Right ventricle myocardium superior (tissue), 1 donor: ENCODE measurements around the gene PI4KB. TPM values are rescaled to one million over a fixed set of nuclear protein-coding genes. Genes with fewer than 3 reads are reported as not detected.
"Not testable (repeated sequence)": the region's sequence is repeated elsewhere in the genome, so short reads cannot be mapped to it uniquely, and the experiment has no call there.

Experiments
- ATAC-seq: fragments of 200-7000 bp; cut with Tn5 transposase; one replicate; pipeline ENCODE4 v1.9.1; 2020; ENCODE audit warnings: mild to moderate bottlenecking; ENCODE audit not compliant: poor library complexity
- DNase-seq: peaks from one replicate; pipeline ENCODE4 v3.0.0-alpha.2; 2020
- intact Hi-C: fragments of 100-400 bp; cut with DNase I; formaldehyde crosslinking; loops from one replicate; pipeline ENCODE4 v1.11.2; 2022
- total RNA-seq: library from RNA; stranded (reverse); fragmentation: NEBNext Ultra II Directional; extraction: Animal tissue kit (Norgen Biotek cat#: 25700); gene quantifications from one replicate; pipeline ENCODE4 v1.2.1, GENCODE V29; 2021
- donor health status: DM: no; HTN: yes; CAD: no; lungs with severe emphysema.

Gene PI4KB
- total RNA-seq, 1 donor from 2014 or later = 41.0 TPM

DNA sequence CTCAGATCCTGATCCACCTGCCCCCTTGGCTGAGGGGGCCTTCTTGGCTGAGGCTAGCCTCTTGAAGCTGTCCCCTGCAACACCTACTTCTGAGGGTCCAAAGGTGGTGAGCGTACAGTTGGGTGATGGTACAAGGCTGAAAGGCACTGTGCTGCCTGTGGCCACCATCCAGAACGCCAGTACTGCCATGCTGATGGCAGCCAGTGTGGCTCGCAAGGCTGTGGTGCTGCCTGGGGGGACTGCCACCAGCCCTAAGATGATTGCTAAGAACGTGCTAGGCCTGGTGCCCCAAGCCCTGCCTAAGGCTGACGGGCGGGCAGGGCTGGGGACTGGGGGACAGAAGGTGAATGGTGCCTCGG is 39.9 kb downstream of the PI4KB start:
- intact Hi-C loops = no loop called here
- DNase-seq (no peak), ATAC-seq (no peak)

DNA sequence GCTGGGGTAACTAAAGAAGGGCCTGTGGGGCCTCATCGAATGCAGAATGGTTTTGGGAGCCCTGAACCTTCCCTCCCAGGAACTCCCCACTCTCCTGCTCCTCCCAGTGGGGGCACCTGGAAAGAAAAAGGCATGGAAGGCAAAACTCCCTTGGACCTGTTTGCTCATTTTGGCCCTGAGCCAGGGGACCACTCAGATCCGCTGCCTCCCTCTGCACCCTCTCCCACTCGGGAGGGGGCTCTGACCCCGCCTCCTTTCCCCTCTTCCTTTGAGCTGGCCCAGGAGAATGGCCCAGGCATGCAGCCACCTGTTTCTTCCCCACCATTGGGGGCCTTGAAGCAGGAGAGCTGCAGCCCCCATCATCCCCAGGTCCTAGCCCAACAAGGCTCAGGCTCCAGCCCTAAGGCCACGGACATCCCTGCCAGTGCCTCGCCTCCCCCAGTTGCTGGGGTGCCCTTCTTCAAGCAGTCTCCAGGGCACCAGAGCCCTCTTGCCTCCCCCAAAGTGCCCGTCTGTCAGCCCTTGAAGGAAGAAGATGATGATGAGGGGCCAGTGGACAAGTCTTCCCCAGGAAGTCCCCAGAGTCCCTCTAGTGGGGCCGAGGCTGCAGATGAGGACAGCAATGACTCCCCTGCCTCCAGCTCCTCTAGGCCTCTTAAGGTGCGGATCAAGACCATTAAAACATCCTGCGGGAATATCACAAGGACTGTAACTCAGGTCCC is 40.4 kb downstream of the PI4KB start:
- intact Hi-C loops = no loop called here
- DNase-seq = no peak
- ATAC-seq = no peak

DNA sequence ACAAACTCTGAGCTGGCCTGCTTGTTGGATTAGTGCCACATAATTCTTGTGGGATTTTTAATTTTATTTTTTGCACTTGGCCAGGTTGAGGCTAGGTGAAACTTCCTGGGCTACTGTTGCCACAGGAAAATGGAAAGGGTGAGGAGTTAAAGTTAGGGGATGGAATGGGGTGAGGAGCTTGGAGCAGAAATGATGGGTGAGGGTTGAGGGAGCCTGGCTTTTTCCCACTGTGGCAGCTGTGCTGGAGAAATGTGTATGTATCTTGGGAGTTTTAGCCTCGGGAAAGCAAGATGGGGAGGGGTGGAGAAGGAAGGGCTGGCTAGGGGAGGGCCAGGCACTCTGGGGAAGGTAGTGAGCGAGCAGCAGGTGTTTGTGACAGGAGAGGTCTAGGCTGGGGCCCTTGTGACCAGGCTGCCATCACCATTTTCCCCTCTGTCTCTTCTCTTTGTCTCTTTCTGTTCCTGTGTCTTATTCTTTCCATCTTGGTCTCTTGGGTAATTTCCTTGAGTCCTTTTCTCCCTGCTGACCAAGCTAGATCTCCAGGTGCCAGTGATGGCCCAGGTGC is 43.1 kb downstream of the PI4KB start:
- intact Hi-C loops = no loop called here
- DNase-seq (no peak), ATAC-seq (no peak)

DNA sequence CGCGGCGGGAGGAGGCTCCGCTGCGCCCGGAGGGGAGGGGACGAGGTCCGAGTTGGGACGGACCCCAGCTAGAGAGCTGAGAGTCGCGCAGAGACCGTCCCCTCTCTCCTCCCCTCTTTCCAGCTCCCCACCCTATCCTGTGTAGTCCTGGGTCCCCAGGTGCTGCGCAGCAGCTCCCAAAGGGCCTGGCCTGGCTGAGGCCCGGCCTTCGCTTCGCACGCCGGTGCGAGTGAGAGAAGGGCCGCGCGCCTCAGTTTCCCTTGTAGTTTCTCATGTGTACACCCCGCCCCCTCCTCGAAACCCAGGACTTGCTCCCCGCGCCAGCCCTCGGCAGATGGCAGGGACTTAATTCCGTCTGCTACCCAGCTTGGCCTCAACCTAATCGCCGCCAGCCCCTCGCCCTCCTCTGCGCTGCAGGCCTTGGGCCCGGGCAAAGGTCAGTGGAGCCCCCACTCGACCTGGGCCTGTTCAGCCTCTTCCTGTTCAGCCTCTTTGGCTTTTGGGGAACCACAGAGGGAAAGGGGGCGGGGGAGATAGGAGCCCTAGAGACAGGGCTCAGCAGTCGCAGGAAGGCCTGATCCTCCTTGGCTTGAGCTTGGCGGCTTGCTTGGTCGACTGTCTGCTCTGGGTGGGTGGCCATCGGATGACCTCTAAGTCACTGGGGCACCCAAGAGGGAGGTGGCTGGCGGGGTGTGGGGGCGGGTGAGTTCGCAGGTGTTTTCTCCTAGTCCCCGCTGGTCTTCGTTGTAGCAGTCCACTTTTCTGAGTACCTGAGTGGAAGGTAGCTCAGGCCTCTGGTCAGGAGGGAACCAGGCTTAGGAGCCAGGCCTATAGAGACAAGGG is 44.1 kb downstream of the PI4KB start:
- ATAC-seq = peak; percentile 0
- intact Hi-C loops = no loop called here

DNA sequence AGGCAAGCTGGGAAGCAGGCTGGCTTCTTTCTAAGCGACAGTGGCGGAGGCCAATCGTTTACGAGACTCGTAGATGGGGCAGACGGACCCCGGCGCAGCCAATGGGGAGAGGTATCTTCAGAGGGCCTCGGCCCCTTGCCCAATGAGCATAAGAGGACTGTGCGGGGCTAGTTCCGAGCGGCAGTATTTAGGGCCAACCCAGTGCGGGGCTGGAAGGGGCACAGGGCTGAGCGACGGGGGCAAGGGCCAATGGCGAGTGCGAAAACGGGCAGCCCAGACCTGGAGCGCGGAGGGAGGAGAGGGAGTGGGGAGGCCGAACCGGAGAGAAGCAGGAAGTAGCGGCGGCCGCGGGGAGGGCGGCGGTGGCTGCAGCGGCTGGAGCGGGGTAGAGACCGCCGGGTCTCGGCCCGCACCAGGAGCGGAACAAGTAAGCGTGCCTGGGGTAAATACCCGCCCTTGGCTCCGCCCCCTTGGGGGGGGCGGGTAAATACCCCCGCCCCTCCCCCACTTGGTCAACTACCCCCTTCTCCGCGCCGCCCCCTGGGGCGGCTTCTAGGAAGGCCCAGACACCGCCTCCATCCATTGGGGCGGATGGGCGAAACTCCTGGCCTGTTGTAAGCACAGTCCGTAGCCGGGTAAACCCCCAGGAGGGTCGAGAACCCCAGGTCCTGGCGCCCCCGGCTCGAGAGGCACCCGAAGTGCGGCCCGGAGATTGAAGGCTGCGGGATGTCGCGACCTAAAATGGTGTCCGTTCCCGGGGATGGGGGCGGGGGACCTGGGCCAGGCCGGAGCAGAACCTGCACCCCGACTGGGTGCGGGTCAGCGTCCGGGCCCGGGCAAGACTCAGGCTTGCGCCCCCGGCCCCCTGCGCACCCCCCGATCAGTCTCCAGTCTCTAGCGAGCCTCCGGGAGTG is 45.0 kb downstream of the PI4KB start, which contains the start of gene ZNF687:
Gene ZNF687, plus strand, starts transcription at position 331 of the 914 bp plus-strand sequence. CDS start 3,993 bp downstream, outside the sequence.
- intact Hi-C loops = no loop called here
- DNase-seq = peak; percentile 100
- ATAC-seq = peak; percentile 90

More for the DNA sequence above, 44.1 kb downstream of the PI4KB start:
- DNase-seq = no peak

DNA sequence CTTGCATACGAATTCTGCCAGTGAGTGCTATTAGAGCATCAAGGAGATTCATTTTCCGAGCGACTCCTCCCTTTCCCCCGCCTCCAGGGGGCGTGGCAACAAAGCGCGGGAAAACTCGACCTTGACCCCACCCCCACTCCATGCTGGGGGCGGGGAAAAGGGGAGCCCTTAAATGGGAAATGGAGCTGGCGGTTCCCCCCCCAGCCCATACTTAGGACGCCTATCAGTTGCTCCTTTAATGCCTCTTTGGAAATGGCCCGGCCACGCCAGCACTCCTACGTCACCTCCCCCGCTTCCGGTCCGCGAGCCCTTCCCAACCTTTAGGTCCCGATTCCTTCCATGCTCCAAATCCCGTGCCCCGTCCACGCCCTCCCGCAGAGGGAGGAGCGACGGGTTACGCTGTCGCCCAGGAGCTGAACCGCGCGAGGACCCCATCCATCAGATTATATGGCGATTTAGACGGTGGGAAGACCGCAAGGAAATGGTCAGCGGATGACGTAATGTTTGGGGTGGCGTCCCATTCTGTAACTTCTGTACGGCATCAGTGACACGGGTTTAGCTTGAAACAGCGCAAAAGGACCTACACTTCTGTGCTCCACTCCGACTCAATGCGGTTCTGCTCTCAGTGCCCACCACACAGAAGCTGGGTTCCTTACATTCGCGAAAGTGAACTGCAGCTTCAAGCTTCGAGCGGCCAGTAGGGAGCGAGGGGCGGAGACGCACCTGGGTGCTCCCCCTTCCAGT is 45.8 kb downstream of the PI4KB start:
- intact Hi-C loops = no loop called here

DNA sequence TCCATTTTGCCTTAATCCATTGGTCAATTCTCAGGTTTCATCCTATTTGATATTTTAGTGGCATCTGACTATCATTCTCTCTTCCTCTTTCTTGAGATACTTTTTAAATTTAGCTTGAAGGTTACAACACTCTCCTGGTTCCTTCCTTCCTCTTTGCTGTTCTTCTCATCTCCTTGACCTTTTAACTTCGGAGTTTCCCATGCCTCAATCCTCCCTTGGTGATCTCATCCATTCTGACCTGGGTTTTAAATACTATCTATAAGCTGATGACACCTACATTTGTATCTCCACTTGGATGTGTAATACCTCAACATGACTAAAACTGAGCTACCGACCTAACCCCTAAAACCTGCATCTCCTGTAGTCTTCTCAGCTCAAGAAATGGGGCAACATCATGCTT is 50.0 kb downstream of the PI4KB start:
- no peak for ATAC-seq
- intact Hi-C loops = no loop called here
- no peak for DNase-seq

More for the DNA sequence above, 45.8 kb downstream of the PI4KB start:
- peak; percentile 86 for ATAC-seq
- DNase-seq = peak; percentile 98

DNA sequence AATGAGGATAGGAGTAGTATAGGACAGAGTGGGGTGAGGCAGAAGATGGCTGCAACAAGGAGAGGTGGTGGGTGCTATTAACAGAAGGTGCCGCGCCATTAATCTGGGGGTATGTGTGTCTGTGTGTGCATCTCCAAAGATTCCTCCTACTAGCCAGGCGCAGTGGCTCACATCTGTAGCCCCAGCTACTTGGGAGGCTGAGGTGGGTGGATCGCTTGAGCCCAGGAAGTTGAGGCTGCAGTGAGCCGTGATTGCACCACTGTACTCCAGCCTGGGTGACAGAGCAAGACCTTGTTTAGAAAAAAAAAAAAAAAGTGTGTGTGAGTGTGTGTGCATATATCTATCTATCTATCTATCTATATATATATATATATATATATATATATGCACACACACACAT is 51.9 kb downstream of the PI4KB start:
- DNase-seq = not testable (repeated sequence)

DNA sequence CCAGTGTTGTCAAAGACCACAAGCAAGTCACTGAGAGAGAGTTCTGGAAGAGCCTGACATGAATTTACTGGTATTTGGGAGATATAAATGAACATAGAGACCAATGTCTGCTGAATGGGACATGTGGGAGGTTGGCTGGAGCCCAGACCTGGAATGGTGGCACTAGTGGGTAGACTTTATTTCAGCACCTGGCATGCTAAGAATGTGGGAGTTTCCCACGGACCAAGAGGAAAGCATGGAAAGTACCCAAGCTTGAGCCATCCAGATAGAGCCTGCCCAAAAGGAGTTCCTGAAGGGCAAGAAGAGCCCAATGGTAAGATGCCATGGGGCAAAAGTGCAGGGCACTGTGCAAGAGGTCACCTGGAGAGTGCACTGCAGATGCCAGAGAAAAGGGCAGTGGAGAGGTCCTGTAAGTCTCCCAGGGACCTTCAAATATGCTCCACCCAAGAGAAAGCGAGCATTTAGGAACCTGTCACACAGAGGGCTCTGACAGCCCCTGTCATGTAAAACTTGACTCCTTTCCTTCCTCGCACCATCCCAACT is 53.2 kb downstream of the PI4KB start:
- ATAC-seq (no peak), DNase-seq (peak; percentile 4)
- intact Hi-C loops = no loop called here

More for the DNA sequence above, 51.9 kb downstream of the PI4KB start:
- ATAC-seq, intact Hi-C loops: not testable (repeated sequence)

DNA sequence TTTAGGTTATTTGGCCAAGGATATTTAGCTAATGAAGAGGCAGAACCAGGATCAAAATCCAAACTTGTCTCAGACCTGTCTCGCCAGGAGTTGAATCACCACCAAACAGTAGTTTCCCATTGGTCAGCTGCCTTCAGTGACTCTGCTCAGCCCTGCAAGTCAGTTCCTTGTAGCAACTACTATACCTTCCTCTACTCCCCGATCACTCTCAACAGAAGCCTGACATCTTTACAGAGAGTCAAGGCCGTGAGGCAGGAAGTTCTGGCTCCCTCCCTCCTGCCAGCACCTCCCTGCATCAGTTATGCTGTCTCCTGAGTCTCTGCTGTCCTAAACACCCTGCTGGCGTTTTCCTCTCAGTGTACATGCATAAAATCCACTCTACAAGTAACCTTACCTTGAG is 59.5 kb downstream of the PI4KB start:
- no peak for DNase-seq
- intact Hi-C loops = no loop called here
- ATAC-seq = no peak

DNA sequence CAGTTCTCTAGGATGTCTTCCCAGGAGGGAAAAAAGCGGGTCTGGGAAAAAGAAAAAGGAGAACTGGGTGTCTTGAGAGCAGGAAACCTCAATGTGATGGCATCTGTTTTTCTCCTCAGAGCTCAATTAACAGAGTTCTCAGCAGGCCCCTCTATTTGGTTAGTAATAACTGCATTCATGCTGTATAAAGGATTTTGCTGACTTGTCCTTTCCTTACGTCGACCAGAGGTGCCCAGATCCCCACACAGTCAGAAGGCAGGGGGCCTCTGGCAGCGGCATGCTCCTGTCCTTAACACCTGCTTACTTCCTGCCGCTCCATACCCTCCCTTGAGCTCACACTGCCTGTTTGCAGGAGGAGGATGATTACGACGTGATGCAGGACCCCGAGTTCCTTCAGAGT is 60.4 kb downstream of the PI4KB start:
- DNase-seq (no peak), ATAC-seq (no peak)
- intact Hi-C loops = no loop called here

DNA sequence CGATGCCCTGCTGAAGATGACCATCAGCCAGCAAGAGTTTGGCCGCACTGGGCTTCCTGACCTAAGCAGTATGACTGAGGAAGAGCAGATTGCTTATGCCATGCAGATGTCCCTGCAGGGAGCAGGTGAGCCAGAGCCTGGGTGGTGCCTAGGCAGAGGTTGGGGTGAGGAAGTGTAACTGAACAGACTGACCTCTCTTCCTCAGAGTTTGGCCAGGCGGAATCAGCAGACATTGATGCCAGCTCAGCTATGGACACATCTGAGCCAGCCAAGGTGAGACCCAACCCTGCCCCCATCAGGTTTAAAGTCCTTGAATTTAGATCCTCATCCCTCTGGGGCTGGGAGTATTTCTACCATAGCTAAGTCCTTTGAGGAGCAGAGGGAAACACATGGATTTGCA is 60.9 kb downstream of the PI4KB start:
- no peak for ATAC-seq
- intact Hi-C loops = no loop called here

DNA sequence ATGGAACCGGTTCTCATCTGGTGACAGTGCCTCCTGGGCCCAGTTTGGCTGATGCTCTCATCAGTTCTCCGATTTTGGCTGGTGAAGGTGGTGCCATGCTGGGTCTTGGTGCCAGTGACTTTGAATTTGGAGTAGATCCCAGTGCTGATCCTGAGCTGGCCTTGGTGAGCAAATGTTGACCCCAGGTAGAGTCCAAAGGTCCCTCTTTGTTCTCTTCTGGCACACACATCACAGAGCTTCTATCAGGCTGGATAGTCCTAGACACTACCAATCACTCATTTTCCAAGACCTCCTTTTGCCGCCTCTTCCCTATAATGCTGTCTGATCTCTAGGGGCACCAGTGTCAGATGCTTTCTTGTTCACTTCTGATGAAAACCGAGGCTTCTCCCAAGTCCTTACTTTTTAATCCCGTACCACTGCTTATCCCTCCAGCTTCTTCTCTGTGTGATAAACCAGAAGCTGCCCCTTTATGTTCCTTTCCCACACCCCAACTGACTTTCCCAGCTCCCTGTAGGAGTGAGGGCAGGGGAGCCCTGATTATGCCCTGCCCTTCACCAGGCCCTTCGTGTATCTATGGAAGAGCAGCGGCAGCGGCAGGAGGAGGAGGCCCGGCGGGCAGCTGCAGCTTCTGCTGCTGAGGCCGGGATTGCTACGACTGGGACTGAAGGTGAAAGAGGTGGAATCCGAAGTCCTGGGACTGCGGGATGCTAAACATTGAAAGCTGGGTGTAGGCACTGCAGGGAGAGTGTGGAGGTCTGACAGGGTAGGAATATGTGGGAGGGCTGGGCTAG is 61.6 kb downstream of the PI4KB start:
- no peak for DNase-seq
- no peak for ATAC-seq
- intact Hi-C loops = no loop called here

More for the DNA sequence above, 60.9 kb downstream of the PI4KB start:
- no peak for DNase-seq

DNA sequence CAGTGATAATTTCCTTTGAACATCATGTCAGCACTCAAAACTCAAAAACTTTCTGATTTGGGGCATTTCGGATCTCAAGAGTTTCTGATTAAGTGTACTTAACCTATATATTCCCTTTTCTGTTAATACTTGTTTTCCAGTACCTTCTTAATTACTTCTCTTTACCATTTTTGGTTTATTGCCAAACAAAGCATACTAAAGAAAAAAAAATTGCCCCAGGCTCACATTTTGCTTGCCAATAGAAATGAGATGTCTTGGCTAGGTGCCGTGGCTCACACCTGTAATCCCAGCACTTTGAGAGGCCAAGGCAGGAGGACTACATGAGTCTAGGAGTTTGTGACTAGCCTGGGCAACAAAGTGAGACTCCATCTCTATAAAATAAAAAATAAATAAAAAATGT is 67.9 kb downstream of the PI4KB start:
- no peak for DNase-seq
- intact Hi-C loops = no loop called here
- ATAC-seq = no peak

DNA sequence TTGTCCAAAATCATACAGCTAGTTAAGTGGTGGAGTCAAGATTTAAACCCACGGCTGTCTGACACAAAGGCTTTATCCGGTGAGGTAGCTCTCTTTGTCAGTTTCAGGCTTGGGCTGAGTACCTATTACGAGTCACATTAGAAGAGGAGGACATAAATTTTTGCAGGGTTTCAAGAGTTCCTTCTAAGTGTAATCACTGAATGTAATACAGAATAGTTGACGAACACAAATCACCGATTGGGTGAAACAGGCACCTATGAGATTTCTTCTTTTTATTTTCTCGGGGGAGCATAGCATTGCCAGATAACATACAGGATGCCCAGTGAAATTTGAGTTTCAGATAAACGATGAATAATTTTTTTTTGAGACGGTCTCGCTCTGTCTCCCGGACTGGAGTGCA is 71.8 kb downstream of the PI4KB start:
- DNase-seq (no peak), ATAC-seq (no peak)
- intact Hi-C loops = no loop called here

DNA sequence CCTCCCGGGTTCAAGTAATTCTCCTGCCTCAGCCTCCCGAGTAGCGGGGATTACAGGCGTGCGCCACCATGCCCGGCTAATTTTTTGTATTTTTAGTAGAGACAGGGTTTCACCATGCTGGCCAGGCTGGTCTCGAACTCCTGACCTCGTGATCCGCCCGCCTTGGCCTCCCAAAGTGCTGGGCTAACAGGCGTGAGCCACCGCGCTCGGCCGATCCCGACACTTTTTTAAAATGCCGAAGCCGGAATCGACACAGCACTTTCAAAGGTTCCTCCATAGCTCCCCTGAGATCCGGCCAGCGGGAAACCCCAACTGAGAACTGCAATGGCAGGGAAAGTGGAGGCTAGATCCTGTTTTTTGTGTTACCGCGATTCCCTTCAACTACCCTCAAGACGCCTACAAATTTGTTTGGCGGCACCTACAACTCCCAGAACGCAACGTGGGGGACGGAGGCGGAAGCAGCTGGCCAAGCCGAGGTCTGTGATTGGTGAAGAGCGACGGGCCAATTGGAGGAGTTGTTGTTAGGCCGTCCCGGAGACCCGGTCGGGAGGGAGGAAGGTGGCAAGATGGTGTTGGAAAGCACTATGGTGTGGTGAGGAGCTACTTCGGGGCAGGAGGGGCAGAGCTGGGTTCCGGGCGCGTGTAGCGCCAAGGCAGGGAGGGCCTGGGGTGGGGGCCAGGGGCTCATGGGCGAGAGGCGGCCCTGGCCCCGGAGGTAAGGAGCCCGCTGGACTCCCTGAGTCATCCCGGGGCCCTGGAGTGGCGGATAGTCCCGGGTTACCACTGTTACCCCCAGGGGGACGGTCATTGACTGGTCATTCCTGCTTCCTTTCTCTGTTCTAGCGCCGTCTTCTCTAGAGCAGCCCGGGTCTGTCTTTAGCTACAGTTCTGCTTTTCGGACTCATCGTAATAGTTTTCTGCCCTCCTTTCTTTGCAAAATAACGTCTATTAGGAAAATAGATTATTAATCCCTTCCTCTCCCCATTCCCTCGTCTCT is 72.7 kb downstream of the PI4KB start, which contains the start of gene PSMD4:
Gene PSMD4, plus strand, starts transcription at position 518 of the 997 bp plus-strand sequence. Its CDS starts 49 bp downstream, at position 567.
- peak; percentile 99 for ATAC-seq
- DNase-seq = peak; percentile 96
- intact Hi-C loops = no loop called here
